NCI-H2196 (cell line): ENCODE results near the gene ARFIP1.
"Not testable (repeated sequence)": the region's sequence is repeated elsewhere in the genome, so short reads cannot be mapped to it uniquely, and the experiment has no call there.

ENCODE experiments used
- DNase-seq: peaks from one replicate; lab custom pipeline; 2025; ENCODE audit not compliant: unreplicated experiment; lab: John Stamatoyannopoulos, UW

Gene ARFIP1

GRCh38 chr4:152894673-152895072, 114.9 kb downstream of the ARFIP1 start:
- no peak for DNase-seq

GRCh38 chr4:152896811-152897210, 117.1 kb downstream of the ARFIP1 start:
- DNase-seq: no peak

GRCh38 chr4:152898133-152898532, 118.4 kb downstream of the ARFIP1 start:
- not testable (repeated sequence) for DNase-seq

- no peak for DNase-seq
Observed at GRCh38 chr4:152898606-152899005, 118.9 kb downstream of the ARFIP1 start.

GRCh38 chr4:152900395-152900794, 120.6 kb downstream of the ARFIP1 start:
- DNase-seq: no peak

GRCh38 chr4:152901205-152901604, 121.5 kb downstream of the ARFIP1 start:
- no peak for DNase-seq

GRCh38 chr4:152903658-152904057, 123.9 kb downstream of the ARFIP1 start:
- DNase-seq: no peak

GRCh38 chr4:152909901-152910300, 130.1 kb downstream of the ARFIP1 start:
- DNase-seq: no peak

- no peak for DNase-seq
Observed at GRCh38 chr4:152910521-152910920, 130.8 kb downstream of the ARFIP1 start.

- no peak for DNase-seq
Observed at GRCh38 chr4:152917543-152918395, 138.0 kb downstream of the ARFIP1 start.

GRCh38 chr4:152919826-152920225, 140.1 kb downstream of the ARFIP1 start:
- DNase-seq: no peak

GRCh38 chr4:152920768-152921167, 141.0 kb downstream of the ARFIP1 start:
- DNase-seq: no peak

GRCh38 chr4:152921284-152921683, 141.5 kb downstream of the ARFIP1 start:
- no peak for DNase-seq

GRCh38 chr4:152925851-152926250, 146.1 kb downstream of the ARFIP1 start:
- DNase-seq: no peak

- DNase-seq: no peak
Observed at GRCh38 chr4:152926959-152927358, 147.2 kb downstream of the ARFIP1 start.

GRCh38 chr4:152927737-152928136, 148.0 kb downstream of the ARFIP1 start:
- no peak for DNase-seq

- DNase-seq: no peak
Observed at GRCh38 chr4:152928286-152928685, 148.5 kb downstream of the ARFIP1 start.

- DNase-seq: no peak
Observed at GRCh38 chr4:152929888-152930287, 150.1 kb downstream of the ARFIP1 start.

GRCh38 chr4:152935143-152935542, 155.4 kb downstream of the ARFIP1 start:
- DNase-seq: no peak

GRCh38 chr4:152935631-152936445, 156.1 kb downstream of the ARFIP1 start, which contains the start of gene FHDC1:
FHDC1 (plus strand) TSS chr4:152936323; CDS start chr4:152943058, 6,735 bp downstream.
- DNase-seq: peak; percentile 70

GRCh38 chr4:152936446-152937335, 156.9 kb downstream of the ARFIP1 start:
- DNase-seq: no peak
